ENCODE results near the gene SVIL. TPM values are rescaled to one million over a fixed set of nuclear protein-coding genes. Genes with fewer than 3 reads are reported as not detected.

Gene SVIL
- total RNA-seq, 1 experiment from 2014 or later = 147 TPM

DNA sequence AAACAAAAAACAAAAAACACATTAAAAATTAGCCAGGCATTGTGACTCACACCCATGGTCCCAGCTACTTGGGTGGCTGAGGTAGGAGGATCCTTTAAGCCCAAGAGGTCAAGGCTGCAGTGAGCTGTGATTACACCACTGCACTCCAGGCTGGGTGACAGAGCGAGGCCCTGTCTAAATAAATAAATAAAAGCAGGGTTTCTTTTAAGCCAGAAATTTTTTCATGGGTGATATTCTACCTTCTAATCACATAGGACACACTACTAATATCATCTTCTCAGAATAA, 14.2 kb upstream of the SVIL start:
- no peak for TF ChIP-seq CTCF (IDR thresholded peaks at IDR 0.05; ENCODE audit: unreplicated experiment)
- no TSS peak for BruUV-seq (replicated peaks)
- DNase-seq = peak; percentile 10
- Mint-ChIP-seq H3K9me3 (ENCODE audit: low read depth, unreplicated experiment) (peaks cover 2% of the 10 kb centered on the region), H3K27me3 (ENCODE audit: unreplicated experiment) (no peaks in the 10 kb centered on the region), H3K27ac (ENCODE audit: unreplicated experiment) (peak overlapping the region; percentile 0), H3K4me3 (ENCODE audit: low read depth, unreplicated experiment) (no peak overlapping the region), H3K4me1 (ENCODE audit: low read depth, unreplicated experiment) (peaks cover 67% of the 10 kb centered on the region), H3K36me3 (ENCODE audit: insufficient read depth, unreplicated experiment) (peaks cover 33% of the 10 kb centered on the region)
- CTCF ChIA-PET = interaction anchor here (0.6 kb wide), 1 partner anchor 209 kb away, joined by 4 read pairs; no protein-coding TSS in a partner anchor
- intact Hi-C loops (cut with micrococcal nuclease; ENCODE audit: unreplicated experiment) = no loop called here

DNA sequence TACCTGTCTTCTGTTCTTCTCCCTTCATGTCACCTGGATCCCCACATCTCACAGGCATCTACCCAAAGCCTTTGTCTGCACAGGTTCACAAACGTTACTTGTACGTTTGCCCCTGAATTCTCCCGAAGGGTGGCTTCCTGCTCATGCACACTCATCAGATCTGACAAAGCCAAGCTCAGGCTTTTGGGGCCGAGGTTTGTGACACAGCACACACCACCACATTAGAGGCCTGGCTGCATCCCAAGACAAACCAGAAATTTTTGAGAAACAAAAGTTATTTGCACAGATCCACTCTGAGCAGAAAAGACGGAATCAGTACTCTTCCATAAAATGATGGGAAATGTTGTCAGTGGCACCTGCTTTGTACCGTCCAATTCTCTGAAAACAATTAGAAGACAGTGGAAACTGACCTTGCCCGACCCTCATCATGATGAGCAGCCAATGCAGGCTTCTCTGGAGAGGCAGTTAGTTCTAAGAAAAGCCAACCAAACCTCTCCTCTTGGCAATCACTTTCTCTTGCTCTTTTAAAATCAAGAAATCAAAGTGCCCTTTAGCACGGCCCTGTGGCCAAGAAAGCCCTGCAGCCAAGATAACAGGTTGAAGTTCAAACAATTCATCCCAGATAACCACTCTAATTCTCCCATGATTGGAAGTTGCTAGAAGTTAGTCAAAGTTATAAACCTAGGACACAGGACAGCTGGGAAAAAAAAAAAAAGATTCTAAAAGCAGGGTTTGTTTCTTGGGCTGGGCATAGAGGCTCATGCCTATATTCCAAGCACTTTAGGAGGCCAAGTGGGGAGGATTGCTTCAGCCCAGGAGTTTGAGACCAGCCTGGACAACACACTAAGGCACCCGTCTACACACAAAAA, 13.6 kb upstream of the SVIL start:
- no TSS peak for BruUV-seq (replicated peaks)
- Mint-ChIP-seq H3K27me3 (ENCODE audit: unreplicated experiment) (no peaks in the 10 kb centered on the region), H3K4me1 (ENCODE audit: low read depth, unreplicated experiment) (peaks cover 72% of the 10 kb centered on the region), H3K36me3 (ENCODE audit: insufficient read depth, unreplicated experiment) (peaks cover 36% of the 10 kb centered on the region), H3K4me3 (ENCODE audit: low read depth, unreplicated experiment) (no peak overlapping the region), H3K27ac (ENCODE audit: unreplicated experiment) (peak overlapping the region; percentile 9), H3K9me3 (ENCODE audit: low read depth, unreplicated experiment) (peaks cover 2% of the 10 kb centered on the region)
- no peak for TF ChIP-seq CTCF (IDR thresholded peaks at IDR 0.05; ENCODE audit: unreplicated experiment)
- CTCF ChIA-PET = interaction anchor here (0.6 to 1.7 kb wide), 3 partner anchors 30 to 209 kb away, joined by 4 read pairs; no protein-coding TSS in a partner anchor
- DNase-seq = no peak
- intact Hi-C loops (cut with micrococcal nuclease; ENCODE audit: unreplicated experiment) = no loop called here

- Mint-ChIP-seq H3K36me3 (ENCODE audit: insufficient read depth, unreplicated experiment) (peaks cover 40% of the 10 kb centered on the region), H3K4me3 (ENCODE audit: low read depth, unreplicated experiment) (no peak overlapping the region), H3K27me3 (ENCODE audit: unreplicated experiment) (no peaks in the 10 kb centered on the region), H3K9me3 (ENCODE audit: low read depth, unreplicated experiment) (peaks cover 2% of the 10 kb centered on the region), H3K27ac (ENCODE audit: unreplicated experiment) (no peak overlapping the region), H3K4me1 (ENCODE audit: low read depth, unreplicated experiment) (peaks cover 81% of the 10 kb centered on the region)
- DNase-seq = no peak
- no peak for TF ChIP-seq CTCF (IDR thresholded peaks at IDR 0.05; ENCODE audit: unreplicated experiment)
- CTCF ChIA-PET = interaction anchor here (1.7 kb wide), 1 partner anchor 29 kb away, joined by 4 read pairs; no protein-coding TSS in a partner anchor
- intact Hi-C loops (cut with micrococcal nuclease; ENCODE audit: unreplicated experiment) = no loop called here
- BruUV-seq (replicated peaks) = no TSS peak
Measured at GRCh38 chr10:29647478-29647877, 12.7 kb upstream of the SVIL start.

- DNase-seq = no peak
- BruUV-seq (replicated peaks) = no TSS peak
- Mint-ChIP-seq H3K4me3 (ENCODE audit: low read depth, unreplicated experiment) (no peak overlapping the region), H3K9me3 (ENCODE audit: low read depth, unreplicated experiment) (peaks cover 2% of the 10 kb centered on the region), H3K27me3 (ENCODE audit: unreplicated experiment) (no peaks in the 10 kb centered on the region), H3K36me3 (ENCODE audit: insufficient read depth, unreplicated experiment) (peaks cover 44% of the 10 kb centered on the region), H3K4me1 (ENCODE audit: low read depth, unreplicated experiment) (peaks cover 83% of the 10 kb centered on the region), H3K27ac (ENCODE audit: unreplicated experiment) (peak overlapping the region; percentile 39)
- intact Hi-C loops (cut with micrococcal nuclease; ENCODE audit: unreplicated experiment) = no loop called here
- no peak for TF ChIP-seq CTCF (IDR thresholded peaks at IDR 0.05; ENCODE audit: unreplicated experiment)
- CTCF ChIA-PET = interaction anchor here (0.7 to 1.7 kb wide), 2 partner anchors 12 to 28 kb away, joined by 3 to 4 read pairs; partner anchors contain the start of gene SVIL
Measured at GRCh38 chr10:29646960-29647461, 12.2 kb upstream of the SVIL start.

Data from Calu3 (cell line).